ENCODE data around the gene WNT2. TPM values are rescaled to one million over a fixed set of nuclear protein-coding genes. Genes with fewer than 3 reads are reported as not detected.

The WNT2 gene
- total and polyA plus RNA-seq, 10 of the 15 experiments (the other 5 are each of a cell fraction or from before 2014, with no cell fraction given) = 0.07 to 0.34 (median 0.19) TPM

- no peak for TF ChIP-seq PRDM15 (CRISPR knock-in tag; IDR thresholded peaks at IDR 0.05)
- no peak for TF ChIP-seq SP1 (IDR thresholded peaks at IDR 0.05; ENCODE audit: low read depth, low read length)
Observed at GRCh38 chr7:117262546-117262945, 60.3 kb downstream of the WNT2 start (continued).

GRCh38 chr7:117259615-117260014 lies 63.2 kb downstream of the WNT2 start:
- Histone ChIP-seq H3K9ac (ENCODE audit: control insufficient read depth, insufficient read depth, low read length) (no peak overlapping the region), H3K4me1 (ENCODE audit: control insufficient read depth, insufficient read depth, low read length) (no peaks in the 10 kb centered on the region), H2AFZ (ENCODE audit: control insufficient read depth, low read depth, low read length) (no peak overlapping the region), H4K20me1 (ENCODE audit: control insufficient read depth, insufficient read depth) (no peaks in the 10 kb centered on the region), H3K9me3 (replicated peaks; ENCODE audit: control insufficient read depth, insufficient read depth, low read length) (no peaks in the 10 kb centered on the region), H3K27me3 (replicated peaks in 1 of 2; ENCODE audit: control insufficient read depth in 2 of 2, insufficient read depth in 2 of 2, low read length in 1 of 2) (no peaks in the 10 kb centered on the region), H3K79me2 (ENCODE audit: control insufficient read depth, insufficient read depth, low read length) (no peaks in the 10 kb centered on the region), H3K36me3 (ENCODE audit: control insufficient read depth in 2 of 2, insufficient read depth in 2 of 2, low read length in 1 of 2) (no peaks in the 10 kb centered on the region), H3K27ac (ENCODE audit: control insufficient read depth, insufficient read depth) (no peak overlapping the region), H3K4me3 (no peak overlapping the region), H3K4me2 (ENCODE audit: control insufficient read depth, insufficient read depth) (no peak overlapping the region)
- intact Hi-C loops (cut with micrococcal nuclease; ENCODE audit: unreplicated experiment) = no loop called here
- ATAC-seq = no peak; the same call in 1 of the 3 replicates
- BruUV-seq (replicated peaks) = no TSS peak
- no peak for DNase-seq (ENCODE audit: low read depth, low spot score)
- WGBS (ENCODE audit: insufficient coverage, insufficient replicate concordance, low lambda C conversion rate, missing lambda C conversion rate) = 6% methylated on average over 1 of the region's 1 CpG
- TF ChIP-seq WRNIP1 (IDR thresholded peaks at IDR 0.05; ENCODE audit: borderline replicate concordance, low read depth, low read length) = no peak
- no peak for TF ChIP-seq MTA3 (IDR thresholded peaks at IDR 0.05; ENCODE audit: borderline replicate concordance, low read length)
- no peak for TF ChIP-seq CBX3 (IDR thresholded peaks at IDR 0.05; ENCODE audit: borderline replicate concordance, low read depth)
- TF ChIP-seq TBL1XR1 (IDR thresholded peaks at IDR 0.05; ENCODE audit: low read depth, low read length) = no peak
- TF ChIP-seq RBBP5 (conservative IDR thresholded peaks at IDR 0.05) = no peak
- no peak for TF ChIP-seq TARDBP (IDR thresholded peaks at IDR 0.05; ENCODE audit: borderline replicate concordance)
- no peak for TF ChIP-seq CREB1 (IDR thresholded peaks at IDR 0.05; ENCODE audit: low read depth)
- RAD21 ChIA-PET (ENCODE audit: unreplicated experiment) = interaction anchor here (1.0 to 3.8 kb wide), 6 partner anchors 8 to 125 kb away, joined by 3 to 19 read pairs (median 3); partner anchors contain the start of gene WNT2
- in situ Hi-C loops (cut with MboI) = no loop called here
- POLR2A ChIA-PET = interaction anchor here (1.2 to 2.6 kb wide), 2 partner anchors 9 to 30 kb away, joined by 4 to 13 read pairs; no protein-coding TSS in a partner anchor
- CTCF ChIA-PET = interaction anchor here (1.5 kb wide), 2 partner anchors 53 to 88 kb away, joined by 4 to 5 read pairs; no protein-coding TSS in a partner anchor
- SMC1A ChIA-PET (ENCODE audit: uncharacterized antibody, unreplicated experiment) = interaction anchor here (0.6 to 2.3 kb wide), 7 partner anchors 8 to 88 kb away, joined by 3 to 17 read pairs (median 4); no protein-coding TSS in a partner anchor
- FAIRE-seq = no peak

Data from GM12878 (cell line).